Measurements from ENCODE around the gene CFB. TPM values are rescaled to one million over a fixed set of nuclear protein-coding genes. Genes with fewer than 3 reads are reported as not detected.

The CFB gene
- total RNA-seq, 1 experiment from 2014 or later: 1.4 TPM

GRCh38 chr6:31918069-31918720 is 27.7 kb upstream of the CFB start (continued):
- no peak for TF ChIP-seq ZBTB21 (CRISPR knock-in tag; IDR thresholded peaks at IDR 0.05; ENCODE audit: borderline replicate concordance)
- TF ChIP-seq STAT6 (CRISPR knock-in tag; conservative IDR thresholded peaks at IDR 0.05; ENCODE audit: low read depth): no peak
- no peak for TF ChIP-seq AR (CRISPR knock-in tag; IDR thresholded peaks at IDR 0.05)
- no peak for TF ChIP-seq CTCF (IDR thresholded peaks at IDR 0.05)
- no peak for TF ChIP-seq ZNF281 (CRISPR knock-in tag; IDR thresholded peaks at IDR 0.05)
- TF ChIP-seq PRRX2 (CRISPR knock-in tag; IDR thresholded peaks at IDR 0.05): no peak
- TF ChIP-seq GRHL2 (CRISPR knock-in tag; IDR thresholded peaks at IDR 0.05; ENCODE audit: insufficient replicate concordance, severe bottlenecking): no peak
- TF ChIP-seq E2F4 (CRISPR knock-in tag; IDR thresholded peaks at IDR 0.05; ENCODE audit: borderline replicate concordance, low read depth): no peak

GRCh38 chr6:31919624-31920303 is 26.1 kb upstream of the CFB start:
- ChIA-PET CTCF (interaction anchor here (0.7 to 1.0 kb wide), 3 partner anchors 14 to 85 kb away, joined by 3 to 5 read pairs (median 3); no protein-coding TSS in a partner anchor), POLR2A (no interaction called here)
- Mint-ChIP-seq H3K27me3 (ENCODE audit: low read depth) (no peaks in the 10 kb centered on the region; the same call in 1 of the 2 replicates), H3K27ac (no peak overlapping the region), H3K4me1 (no peaks in the 10 kb centered on the region), H3K4me3 (no peak overlapping the region), H3K36me3 (no peaks in the 10 kb centered on the region), H3K9me3 (peaks cover 5% of the 10 kb centered on the region; the same call in 1 of the 2 replicates)
- DNase-seq (ENCODE audit: low spot score) (no peak), ATAC-seq (no peak)
- TF ChIP-seq IRF1 (CRISPR knock-in tag; IDR thresholded peaks at IDR 0.05) (no peak), IRF2 (CRISPR knock-in tag; IDR thresholded peaks at IDR 0.05; ENCODE audit: borderline replicate concordance, low read depth) (no peak), RELA (CRISPR knock-in tag; IDR thresholded peaks at IDR 0.05; ENCODE audit: borderline replicate concordance) (no peak), STAT6 (CRISPR knock-in tag; conservative IDR thresholded peaks at IDR 0.05; ENCODE audit: low read depth) (no peak), FOXP4 (CRISPR knock-in tag; IDR thresholded peaks at IDR 0.05) (no peak)
